ENCODE measurements around the gene TMEM45A. TPM values are rescaled to one million over a fixed set of nuclear protein-coding genes. Genes with fewer than 3 reads are reported as not detected.

Gene TMEM45A
- total RNA-seq, 1 experiment from 2014 or later = 0.11 TPM

DNA sequence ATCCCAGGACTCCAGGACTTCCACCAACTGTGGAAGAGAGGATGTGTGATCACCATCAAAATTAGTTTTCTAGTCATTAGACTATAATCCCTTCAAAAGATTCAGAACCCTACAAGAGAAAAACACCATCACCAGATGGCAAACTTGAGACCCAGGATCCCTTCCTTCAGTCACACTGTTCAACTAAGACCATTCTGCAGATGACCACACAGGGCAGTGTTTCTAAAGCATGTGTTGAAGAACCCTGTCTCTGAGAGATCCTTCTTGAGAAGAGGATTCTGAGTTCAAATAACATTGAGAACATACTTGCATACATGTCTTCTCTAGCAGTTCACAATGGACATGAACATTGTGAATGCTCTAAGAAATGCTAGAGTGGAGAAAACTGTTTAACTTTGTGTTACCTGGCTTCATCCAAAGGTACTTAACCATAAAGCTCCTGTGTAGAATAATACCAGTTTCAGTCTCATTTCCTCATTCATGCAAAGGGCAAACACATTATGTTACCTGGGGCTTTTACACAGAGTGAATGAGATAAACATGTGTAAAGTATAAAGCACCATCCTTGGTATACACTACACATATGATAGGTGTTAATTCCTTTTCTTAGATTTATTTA, 114.6 kb downstream of the TMEM45A start:
- Histone ChIP-seq H2AFZ (ENCODE audit: low read length) (no peak overlapping the region), H3K27me3 (ENCODE audit: low read length) (no peaks in the 10 kb centered on the region), H3K9me3 (ENCODE audit: low read length) (no peaks in the 10 kb centered on the region), H3K36me3 (ENCODE audit: insufficient read depth, low read length) (no peaks in the 10 kb centered on the region), H3K79me2 (ENCODE audit: low read length) (no peaks in the 10 kb centered on the region), H3K9ac (ENCODE audit: low read length) (no peak overlapping the region), H4K20me1 (ENCODE audit: insufficient read depth, low read depth, low read length) (no peaks in the 10 kb centered on the region), H3K4me3 (ENCODE audit: low read length) (no peak overlapping the region), H3K9me2 (replicated peaks; ENCODE audit: insufficient read depth, low read length) (no peaks in the 10 kb centered on the region), H3K27ac (ENCODE audit: low read length) (no peak overlapping the region), H3K4me2 (ENCODE audit: low read depth, low read length, poor library complexity, severe bottlenecking) (no peak overlapping the region), H3K4me1 (ENCODE audit: low read length) (peaks cover 13% of the 10 kb centered on the region)
- DNase-seq = no peak

DNA sequence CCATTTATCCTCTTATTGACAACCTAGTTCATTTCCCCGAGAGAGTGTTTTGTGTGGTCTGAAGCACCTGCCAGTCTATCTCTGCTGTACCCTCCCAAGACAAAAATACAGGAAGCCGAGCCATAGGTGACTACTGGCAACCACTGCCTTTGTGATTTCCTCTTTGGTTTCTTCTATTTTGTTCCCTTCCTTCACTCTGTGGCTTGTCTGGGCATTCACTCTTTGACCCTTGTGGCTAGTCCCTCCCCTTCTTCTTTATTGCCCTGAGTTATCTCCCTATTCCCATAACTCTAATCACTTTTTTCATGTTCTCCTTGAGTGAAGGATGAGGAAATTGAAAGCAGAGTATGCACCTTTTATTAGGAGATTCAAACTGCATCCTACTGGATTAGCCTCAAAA, 116.9 kb downstream of the TMEM45A start, which contains the start of gene ADGRG7:
ADGRG7 (plus strand) TSS at position 297 of the 400 bp plus-strand sequence. CDS start 256 bp downstream, outside the sequence.
- Histone ChIP-seq H3K4me1 (ENCODE audit: low read length) (no peaks in the 10 kb centered on the region), H4K20me1 (ENCODE audit: insufficient read depth, low read depth, low read length) (no peaks in the 10 kb centered on the region), H3K9ac (ENCODE audit: low read length) (no peak within 1 kb of the TSS), H2AFZ (ENCODE audit: low read length) (no peak within 1 kb of the TSS), H3K9me2 (replicated peaks; ENCODE audit: insufficient read depth, low read length) (no peaks in the 10 kb centered on the region), H3K27ac (ENCODE audit: low read length) (no peak within 1 kb of the TSS), H3K79me2 (ENCODE audit: low read length) (no peaks in the 10 kb centered on the region), H3K4me2 (ENCODE audit: low read depth, low read length, poor library complexity, severe bottlenecking) (no peak within 1 kb of the TSS), H3K9me3 (ENCODE audit: low read length) (no peaks in the 10 kb centered on the region), H3K36me3 (ENCODE audit: insufficient read depth, low read length) (no peaks in the 10 kb centered on the region), H3K27me3 (ENCODE audit: low read length) (no peaks in the 10 kb centered on the region), H3K4me3 (ENCODE audit: low read length) (no peak within 1 kb of the TSS)
- DNase-seq = no peak

DNA sequence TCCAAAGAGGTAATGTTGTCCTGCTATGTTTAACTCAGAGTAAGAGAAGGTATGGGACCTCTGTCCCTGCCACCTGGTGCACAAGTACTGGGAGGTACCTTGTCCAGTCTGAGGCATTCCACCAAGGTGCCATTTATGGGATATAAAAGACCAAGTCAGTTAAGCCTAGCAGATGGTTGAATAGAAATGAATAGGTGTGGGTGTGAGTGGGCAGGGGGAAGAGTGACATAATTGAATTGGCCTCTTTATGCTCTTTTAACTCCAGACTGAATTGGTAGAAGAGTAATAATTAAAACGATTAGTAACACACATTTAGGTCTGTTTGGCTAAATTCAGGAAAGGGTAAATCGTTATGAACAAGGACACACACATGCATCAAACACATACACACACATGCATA, 117.5 kb downstream of the TMEM45A start:
- Histone ChIP-seq H3K9ac (ENCODE audit: low read length) (no peak overlapping the region), H3K27ac (ENCODE audit: low read length) (no peak overlapping the region), H3K27me3 (ENCODE audit: low read length) (no peaks in the 10 kb centered on the region), H3K9me2 (replicated peaks; ENCODE audit: insufficient read depth, low read length) (no peaks in the 10 kb centered on the region), H3K4me3 (ENCODE audit: low read length) (no peak overlapping the region), H4K20me1 (ENCODE audit: insufficient read depth, low read depth, low read length) (no peaks in the 10 kb centered on the region), H3K79me2 (ENCODE audit: low read length) (no peaks in the 10 kb centered on the region), H3K9me3 (ENCODE audit: low read length) (no peaks in the 10 kb centered on the region), H3K4me1 (ENCODE audit: low read length) (no peaks in the 10 kb centered on the region), H3K4me2 (ENCODE audit: low read depth, low read length, poor library complexity, severe bottlenecking) (no peak overlapping the region), H2AFZ (ENCODE audit: low read length) (no peak overlapping the region), H3K36me3 (ENCODE audit: insufficient read depth, low read length) (no peaks in the 10 kb centered on the region)
- no peak for DNase-seq

DNA sequence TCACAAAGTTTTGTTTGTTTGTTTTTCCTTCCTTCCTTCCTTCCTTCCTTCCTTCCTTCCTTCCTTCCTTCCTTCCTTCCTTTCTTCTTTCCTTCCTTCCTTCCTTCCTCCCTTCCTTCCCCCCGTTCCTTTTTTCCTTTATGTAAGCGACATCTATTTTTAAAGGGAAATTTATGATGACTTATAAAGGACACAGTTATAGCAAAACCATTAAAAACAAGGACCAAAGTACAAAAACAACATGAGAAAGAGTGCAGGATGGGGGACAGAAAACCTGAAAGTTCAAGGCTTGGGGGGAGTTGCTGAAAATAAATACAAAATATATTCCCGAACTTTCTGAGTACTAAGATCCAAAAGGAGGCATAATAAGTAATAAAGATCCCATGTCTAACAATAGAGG, 118.8 kb downstream of the TMEM45A start:
- Histone ChIP-seq H3K36me3 (ENCODE audit: insufficient read depth, low read length) (no peaks in the 10 kb centered on the region), H3K9me2 (replicated peaks; ENCODE audit: insufficient read depth, low read length) (no peaks in the 10 kb centered on the region), H3K9me3 (ENCODE audit: low read length) (no peaks in the 10 kb centered on the region), H2AFZ (ENCODE audit: low read length) (no peak overlapping the region), H3K27ac (ENCODE audit: low read length) (no peak overlapping the region), H3K9ac (ENCODE audit: low read length) (no peak overlapping the region), H3K79me2 (ENCODE audit: low read length) (no peaks in the 10 kb centered on the region), H3K4me1 (ENCODE audit: low read length) (no peaks in the 10 kb centered on the region), H3K4me2 (ENCODE audit: low read depth, low read length, poor library complexity, severe bottlenecking) (no peak overlapping the region), H3K4me3 (ENCODE audit: low read length) (no peak overlapping the region), H3K27me3 (ENCODE audit: low read length) (no peaks in the 10 kb centered on the region), H4K20me1 (ENCODE audit: insufficient read depth, low read depth, low read length) (no peaks in the 10 kb centered on the region)
- no peak for DNase-seq

DNA sequence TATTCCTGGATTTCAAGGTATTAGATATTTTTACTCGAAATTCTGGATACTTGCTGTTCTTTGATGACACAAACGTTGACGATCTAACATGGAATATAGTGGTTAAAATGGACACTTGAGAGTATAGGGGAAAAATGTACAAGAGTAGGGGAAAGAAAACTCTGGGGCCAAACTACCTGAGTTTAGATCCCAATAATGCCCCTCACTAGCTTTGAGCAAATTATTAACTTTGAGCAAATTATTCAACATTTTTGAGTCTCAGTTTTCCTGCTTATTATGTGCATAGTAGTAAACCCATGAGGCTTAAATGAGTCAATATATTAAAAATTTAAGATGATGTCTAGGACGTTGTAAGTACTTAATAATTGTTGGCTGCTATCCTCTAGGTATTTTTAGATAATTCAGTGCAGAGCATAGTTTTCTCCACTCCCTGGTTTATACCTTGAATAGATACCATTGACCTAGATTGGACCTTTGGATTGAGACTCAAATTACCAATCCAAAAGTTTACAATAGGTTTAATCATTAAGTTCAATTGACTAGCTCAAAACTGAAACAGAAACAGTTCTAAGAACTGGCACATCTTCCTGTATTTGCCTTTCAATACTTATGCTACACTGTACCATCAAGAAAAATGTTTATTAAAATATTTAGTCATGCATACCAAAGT, 121.4 kb downstream of the TMEM45A start:
- no peaks in the 10 kb centered on the region for H3K27me3 ChIP-seq (ENCODE audit: low read length)
- H3K4me2 ChIP-seq (ENCODE audit: low read depth, low read length, poor library complexity, severe bottlenecking) = no peak overlapping the region
- no peak overlapping the region for H3K27ac ChIP-seq (ENCODE audit: low read length)
- no peak overlapping the region for H3K9ac ChIP-seq (ENCODE audit: low read length)
- H4K20me1 ChIP-seq (ENCODE audit: insufficient read depth, low read depth, low read length) = no peaks in the 10 kb centered on the region
- no peaks in the 10 kb centered on the region for H3K4me1 ChIP-seq (ENCODE audit: low read length)
- no peak for DNase-seq
- no peak overlapping the region for H3K4me3 ChIP-seq (ENCODE audit: low read length)
- no peaks in the 10 kb centered on the region for H3K9me3 ChIP-seq (ENCODE audit: low read length)
- H2AFZ ChIP-seq (ENCODE audit: low read length) = no peak overlapping the region
- H3K36me3 ChIP-seq (ENCODE audit: insufficient read depth, low read length) = no peaks in the 10 kb centered on the region
- H3K79me2 ChIP-seq (ENCODE audit: low read length) = no peaks in the 10 kb centered on the region
- H3K9me2 ChIP-seq (replicated peaks; ENCODE audit: insufficient read depth, low read length) = no peaks in the 10 kb centered on the region

DNA sequence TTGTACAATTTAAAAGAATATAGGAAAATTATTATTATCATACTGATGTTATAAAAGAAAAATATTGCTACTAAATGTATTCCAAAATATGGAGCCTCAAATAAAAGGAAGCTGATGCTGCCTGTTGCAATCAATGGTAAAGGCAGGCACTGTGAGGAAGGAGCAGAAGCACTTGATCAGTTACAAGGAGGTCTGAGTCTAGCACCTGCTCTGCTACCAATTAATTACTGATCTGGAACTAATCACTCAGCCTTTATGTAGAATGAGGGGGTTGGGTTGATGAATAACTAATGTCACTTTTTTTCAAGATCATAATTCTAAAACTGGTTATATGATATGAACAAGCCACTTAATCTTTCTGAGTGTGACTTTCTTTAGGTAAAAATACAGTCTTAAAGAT, 122.5 kb downstream of the TMEM45A start:
- Histone ChIP-seq H3K9me2 (replicated peaks; ENCODE audit: insufficient read depth, low read length) (no peaks in the 10 kb centered on the region), H3K79me2 (ENCODE audit: low read length) (no peaks in the 10 kb centered on the region), H4K20me1 (ENCODE audit: insufficient read depth, low read depth, low read length) (no peaks in the 10 kb centered on the region), H3K27ac (ENCODE audit: low read length) (no peak overlapping the region), H3K27me3 (ENCODE audit: low read length) (no peaks in the 10 kb centered on the region), H3K9ac (ENCODE audit: low read length) (no peak overlapping the region), H2AFZ (ENCODE audit: low read length) (no peak overlapping the region), H3K4me2 (ENCODE audit: low read depth, low read length, poor library complexity, severe bottlenecking) (no peak overlapping the region), H3K36me3 (ENCODE audit: insufficient read depth, low read length) (no peaks in the 10 kb centered on the region), H3K9me3 (ENCODE audit: low read length) (no peaks in the 10 kb centered on the region), H3K4me3 (ENCODE audit: low read length) (no peak overlapping the region), H3K4me1 (ENCODE audit: low read length) (no peaks in the 10 kb centered on the region)
- no peak for DNase-seq

DNA sequence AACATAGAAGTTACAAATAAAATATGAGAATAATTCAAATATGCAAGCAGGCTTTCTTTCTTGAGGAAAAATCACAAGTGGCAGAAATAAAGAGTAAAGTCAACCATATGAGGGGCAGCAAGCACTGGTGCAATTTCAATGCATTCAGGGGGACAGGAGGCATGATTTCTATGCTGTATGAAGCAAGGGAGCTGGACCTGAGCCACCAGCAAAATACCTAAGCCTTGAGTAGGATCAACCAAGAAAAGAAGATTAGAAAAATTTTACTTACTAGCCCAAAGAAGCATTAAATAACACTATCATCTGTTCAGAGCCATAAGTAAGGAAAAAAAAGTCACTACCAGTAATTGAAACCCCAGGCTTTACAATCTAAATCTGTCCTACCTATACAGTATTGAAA, 123.3 kb downstream of the TMEM45A start:
- H3K9ac ChIP-seq (ENCODE audit: low read length) = no peak overlapping the region
- no peaks in the 10 kb centered on the region for H3K4me1 ChIP-seq (ENCODE audit: low read length)
- H3K9me2 ChIP-seq (replicated peaks; ENCODE audit: insufficient read depth, low read length) = no peaks in the 10 kb centered on the region
- H3K27me3 ChIP-seq (ENCODE audit: low read length) = no peaks in the 10 kb centered on the region
- H2AFZ ChIP-seq (ENCODE audit: low read length) = no peak overlapping the region
- no peaks in the 10 kb centered on the region for H3K9me3 ChIP-seq (ENCODE audit: low read length)
- no peaks in the 10 kb centered on the region for H3K36me3 ChIP-seq (ENCODE audit: insufficient read depth, low read length)
- H3K4me3 ChIP-seq (ENCODE audit: low read length) = no peak overlapping the region
- H4K20me1 ChIP-seq (ENCODE audit: insufficient read depth, low read depth, low read length) = no peaks in the 10 kb centered on the region
- no peak for DNase-seq
- no peak overlapping the region for H3K4me2 ChIP-seq (ENCODE audit: low read depth, low read length, poor library complexity, severe bottlenecking)
- no peaks in the 10 kb centered on the region for H3K79me2 ChIP-seq (ENCODE audit: low read length)
- H3K27ac ChIP-seq (ENCODE audit: low read length) = no peak overlapping the region

DNA sequence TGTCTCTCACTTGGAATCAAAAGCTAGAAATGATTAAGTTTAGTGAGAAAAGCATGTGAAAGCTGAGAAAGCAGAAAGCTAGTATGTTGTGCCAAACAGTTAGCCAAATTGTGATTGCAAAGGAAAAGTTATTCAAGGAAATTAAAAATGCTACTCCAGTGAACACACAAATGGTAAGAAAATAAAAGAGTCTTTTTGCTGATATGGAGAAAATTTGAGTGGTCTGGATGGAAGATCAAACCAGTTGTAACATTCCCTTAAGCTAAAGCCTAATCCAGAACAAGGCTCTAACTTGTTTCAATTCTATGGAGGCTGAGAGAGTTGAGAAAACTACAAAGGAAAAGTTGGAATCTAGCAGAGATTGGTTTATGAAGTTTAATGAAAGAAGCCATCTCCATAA, 128.8 kb downstream of the TMEM45A start:
- H2AFZ ChIP-seq (ENCODE audit: low read length) = no peak overlapping the region
- no peaks in the 10 kb centered on the region for H3K9me2 ChIP-seq (replicated peaks; ENCODE audit: insufficient read depth, low read length)
- no peak overlapping the region for H3K4me2 ChIP-seq (ENCODE audit: low read depth, low read length, poor library complexity, severe bottlenecking)
- no peaks in the 10 kb centered on the region for H4K20me1 ChIP-seq (ENCODE audit: insufficient read depth, low read depth, low read length)
- no peak overlapping the region for H3K9ac ChIP-seq (ENCODE audit: low read length)
- no peaks in the 10 kb centered on the region for H3K9me3 ChIP-seq (ENCODE audit: low read length)
- no peak overlapping the region for H3K4me3 ChIP-seq (ENCODE audit: low read length)
- H3K36me3 ChIP-seq (ENCODE audit: insufficient read depth, low read length) = no peaks in the 10 kb centered on the region
- no peaks in the 10 kb centered on the region for H3K4me1 ChIP-seq (ENCODE audit: low read length)
- DNase-seq = no peak
- H3K27me3 ChIP-seq (ENCODE audit: low read length) = no peaks in the 10 kb centered on the region
- no peak overlapping the region for H3K27ac ChIP-seq (ENCODE audit: low read length)
- H3K79me2 ChIP-seq (ENCODE audit: low read length) = no peaks in the 10 kb centered on the region

Data from Karpas-422 (cell line).